GM23338 (cell line): ENCODE data around the gene SLC51B. TPM values are rescaled to one million over a fixed set of nuclear protein-coding genes. Genes with fewer than 3 reads are reported as not detected.

Experiments used
- ATAC-seq: fragments of 200-7000 bp; cut with Tn5 transposase; 3 replicates; pipeline ENCODE4 v1.9.1; 2020
- DNase-seq: peaks from one replicate; pipeline ENCODE4 v3.0.0-alpha.2; 2015; ENCODE audit warnings: low spot score
- H2AFZ ChIP-seq: fragments of 200-600 bp; sonication (generic); 2 replicates; pipeline ENCODE4 v1.8.0; 2016; ENCODE audit warnings: antibody characterized with exemption, mild to moderate bottlenecking, moderate library complexity
- H3F3A ChIP-seq: fragments of 200-600 bp; sonication (generic); replicated peaks from 2 replicates; pipeline ENCODE4 v1.8.0; 2017; ENCODE audit warnings: antibody characterized with exemption, mixed run types, low read depth
- H3K27ac ChIP-seq: fragments of 200-600 bp; sonication (generic); 2 replicates; pipeline ENCODE4 v1.6.1; 2016; ENCODE audit warnings: low read depth
- H3K27me3 ChIP-seq: fragments of 200-600 bp; sonication (generic); 2 replicates; pipeline ENCODE4 v1.8.0; 2016; ENCODE audit warnings: mild to moderate bottlenecking, mixed run types, moderate library complexity; ENCODE audit not compliant: insufficient read depth
- H3K36me3 ChIP-seq: fragments of 200-600 bp; sonication (generic); 2 replicates; pipeline ENCODE4 v1.8.0; 2016; ENCODE audit warnings: mild to moderate bottlenecking; ENCODE audit not compliant: insufficient read depth
- H3K4me1 ChIP-seq: fragments of 200-600 bp; sonication (generic); 2 replicates; pipeline ENCODE4 v1.8.0; 2016; ENCODE audit warnings: mild to moderate bottlenecking, moderate library complexity; ENCODE audit not compliant: insufficient read depth
- H3K4me2 ChIP-seq: fragments of 200-600 bp; sonication (generic); 2 replicates; pipeline ENCODE4 v1.7.1; 2017; ENCODE audit warnings: mixed run types
- H3K4me3 ChIP-seq: fragments of 200-600 bp; sonication (generic); 2 replicates; pipeline ENCODE4 v1.6.1; 2016; ENCODE audit warnings: mixed run types
- H3K79me2 ChIP-seq: fragments of 200-600 bp; sonication (generic); replicated peaks from 2 replicates; pipeline ENCODE4 v1.8.0; 2017; ENCODE audit warnings: mild to moderate bottlenecking; ENCODE audit not compliant: insufficient read depth
- H3K9me2 ChIP-seq: fragments of 200-600 bp; sonication (generic); 2 replicates; pipeline ENCODE4 v1.8.0; 2017; ENCODE audit not compliant: insufficient read depth
- H4K20me1 ChIP-seq: fragments of 200-600 bp; sonication (generic); replicated peaks from 2 replicates; pipeline ENCODE4 v1.8.0; 2017; ENCODE audit warnings: mild to moderate bottlenecking; ENCODE audit not compliant: insufficient read depth
- H3K27ac Mint-ChIP-seq: 2 replicates; pipeline ENCODE4 v1.8.0; 2020; ENCODE audit warnings: inconsistent platforms, mild to moderate bottlenecking, moderate library complexity, mixed read lengths
- H3K27me3 Mint-ChIP-seq: 3 replicates; pipeline ENCODE4 v1.8.0; 2022; ENCODE audit warnings: low read depth, mild to moderate bottlenecking, moderate library complexity, mixed read lengths, inconsistent platforms; ENCODE audit not compliant: insufficient read depth, poor library complexity
- H3K36me3 Mint-ChIP-seq: 3 replicates; pipeline ENCODE4 v1.8.0; 2021; ENCODE audit warnings: low read depth, mild to moderate bottlenecking, inconsistent platforms, moderate library complexity, mixed read lengths
- H3K4me1 Mint-ChIP-seq: 3 replicates; pipeline ENCODE4 v1.8.0; 2020; ENCODE audit warnings: mild to moderate bottlenecking, inconsistent platforms, mixed read lengths
- H3K4me3 Mint-ChIP-seq: 3 replicates; pipeline ENCODE4 v1.8.0; 2021; ENCODE audit warnings: moderate library complexity, mild to moderate bottlenecking, inconsistent platforms, mixed read lengths
- H3K9me3 Mint-ChIP-seq: 3 replicates; pipeline ENCODE4 v1.8.0; 2020; ENCODE audit warnings: moderate library complexity, mild to moderate bottlenecking, inconsistent platforms, mixed read lengths
- CREB1 ChIP-seq: fragments of 250-450 bp; sonication (Bioruptor Pico); IDR thresholded peaks from 2 replicates; pipeline ENCODE4 v1.5.0; 2020; ENCODE audit warnings: low read depth, mild to moderate bottlenecking, moderate library complexity
- CTCF ChIP-seq, 2 experiments: fragments of 200-600 bp in 1 of 2; sonication (generic) in 1 of 2; conservative IDR thresholded peaks; 2 replicates each; pipeline versions ENCODE4 v1.5.1 to v1.6.1; 2016 to 2017; ENCODE audit warnings: antibody characterized with exemption in 2 of 2, low read depth in 2 of 2, mild to moderate bottlenecking in 2 of 2, moderate library complexity in 1 of 2
- ETS1 ChIP-seq: IDR thresholded peaks from 2 replicates; pipeline ENCODE4 v1.6.1; 2016; ENCODE audit warnings: antibody characterized with exemption
- EZH2 ChIP-seq: fragments of 200-600 bp; sonication (generic); IDR thresholded peaks from one replicate; pipeline ENCODE4 v1.8.0; 2017; ENCODE audit warnings: antibody characterized with exemption, mild to moderate bottlenecking, low read depth; ENCODE audit not compliant: unreplicated experiment
- EZH2phosphoT487 ChIP-seq: fragments of 200-600 bp; sonication (generic); IDR thresholded peaks from one replicate; pipeline ENCODE4 v1.8.1; 2018; ENCODE audit warnings: antibody characterized with exemption; ENCODE audit not compliant: unreplicated experiment
- JUNB ChIP-seq: IDR thresholded peaks from one replicate; pipeline ENCODE4 v1.6.1; 2016; ENCODE audit warnings: antibody characterized with exemption; ENCODE audit not compliant: unreplicated experiment
- NANOG ChIP-seq: IDR thresholded peaks from 2 replicates; pipeline ENCODE4 v1.6.1; 2016; ENCODE audit warnings: antibody characterized with exemption, borderline replicate concordance
- POLR2AphosphoS5 ChIP-seq: IDR thresholded peaks from 2 replicates; pipeline ENCODE4 v1.6.1; 2016; ENCODE audit warnings: antibody characterized with exemption, low read depth
- REST ChIP-seq: IDR thresholded peaks from one replicate; pipeline ENCODE4 v1.6.1; 2018; ENCODE audit warnings: antibody characterized with exemption; ENCODE audit not compliant: unreplicated experiment
- STAT1 ChIP-seq: IDR thresholded peaks from one replicate; pipeline ENCODE4 v1.6.1; 2016; ENCODE audit warnings: antibody characterized with exemption; ENCODE audit not compliant: unreplicated experiment
- ZNF114 ChIP-seq: fragments of 250-450 bp; sonication (Bioruptor Pico); IDR thresholded peaks from 2 replicates; pipeline ENCODE4 v1.5.0; 2020; ENCODE audit warnings: mild to moderate bottlenecking, moderate library complexity
- ZNF331 ChIP-seq: fragments of 250-450 bp; sonication (Bioruptor Pico); IDR thresholded peaks from 2 replicates; pipeline ENCODE4 v1.5.0; 2020; ENCODE audit warnings: low read depth, mild to moderate bottlenecking, moderate library complexity
- ZNF462 ChIP-seq: fragments of 250-450 bp; sonication (Bioruptor Pico); IDR thresholded peaks from 2 replicates; pipeline ENCODE4 v1.5.0; 2020; ENCODE audit warnings: mild to moderate bottlenecking, moderate library complexity
- polyA plus RNA-seq: library from polyadenylated mRNA; unstranded; fragments of >200 nt; fragmentation: Nextera tagmentation; extraction: Ambion mirVana; gene quantifications from 2 replicates; pipeline ENCODE4 v1.2.1, GENCODE V29; 2016
- total RNA-seq: library from RNA; depleted of rRNA; stranded (reverse); fragments of >200 nt; shearing (Covaris generic); gene quantifications from 2 replicates; pipeline ENCODE4 v1.2.3, GENCODE V29; 2014

SLC51B gene
- total and polyA plus RNA-seq, 2 experiments from 2014 or later, result not detected

- no peaks in the 10 kb centered on the region; the same call in 2 of the 3 replicates for H3K4me1 Mint-ChIP-seq
- DNase-seq, result no peak
- no peak overlapping the region for H3K4me3 ChIP-seq
- no peaks in the 10 kb centered on the region for H3K36me3 ChIP-seq
- no peak overlapping the region for H2AFZ ChIP-seq
- no peak overlapping the region for H3K27ac ChIP-seq
- H3K4me1 ChIP-seq, result no peaks in the 10 kb centered on the region
- no peaks in the 10 kb centered on the region for H4K20me1 ChIP-seq
- H3K79me2 ChIP-seq, result no peaks in the 10 kb centered on the region
- H3K27me3 ChIP-seq, result no peaks in the 10 kb centered on the region
- ATAC-seq, result no peak
- no peaks in the 10 kb centered on the region for H3F3A ChIP-seq
- no peak overlapping the region for H3K4me2 ChIP-seq
- peaks cover 4% of the 10 kb centered on the region for H3K27me3 Mint-ChIP-seq
- no peaks in the 10 kb centered on the region for H3K9me3 Mint-ChIP-seq
- H3K9me2 ChIP-seq, result no peaks in the 10 kb centered on the region
- no peak overlapping the region for H3K27ac Mint-ChIP-seq
- TF ChIP-seq STAT1 (no peak), REST (no peak), ZNF114 (CRISPR knock-in tag) (no peak), ETS1 (no peak), ZNF462 (CRISPR knock-in tag) (no peak), POLR2AphosphoS5 (no peak), EZH2phosphoT487 (no peak), CREB1 (no peak), CTCF (conservative IDR thresholded peaks at IDR 0.05; ENCODE audit: low read depth in 2 of 2) (no peak), ZNF331 (no peak), NANOG (no peak), EZH2 (no peak), JUNB (no peak)
- H3K4me3 Mint-ChIP-seq, result no peak overlapping the region
- H3K36me3 Mint-ChIP-seq, result peaks cover 2% of the 10 kb centered on the region; the same call in 1 of the 3 replicates
These were observed 11.8 kb downstream of the SLC51B start for GRCh38 chr15:65056868-65057548.
